ENCODE measurements around the gene AK9. TPM values are rescaled to one million over a fixed set of nuclear protein-coding genes. Genes with fewer than 3 reads are reported as not detected.

Gene AK9
- total RNA-seq, 4 donors from 2014 or later = 4.1 to 10.3 (median 6.4) TPM

DNA sequence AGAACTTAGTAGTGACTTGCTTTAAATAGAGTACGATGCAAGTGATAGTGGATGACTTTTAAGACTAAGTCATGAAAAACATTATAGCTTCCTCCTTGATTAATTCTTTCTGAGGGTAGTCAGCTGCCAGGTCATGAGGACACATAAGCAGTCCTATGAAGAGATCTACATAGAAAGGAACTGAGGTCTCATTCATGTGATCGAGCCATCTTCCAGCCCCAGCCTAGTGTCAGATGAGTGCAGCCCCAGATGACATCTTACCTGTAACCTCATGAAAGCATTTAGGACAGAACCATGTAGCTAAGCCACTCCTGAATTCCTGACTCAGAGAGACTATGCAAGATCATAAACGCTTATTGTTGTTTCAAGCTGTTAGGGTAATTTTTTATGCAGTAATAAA lies 67.7 kb downstream of the AK9 start:
- WGBS, 2 donors = 51 to 52% methylated on average over 3 of the region's 3 CpGs
- no peak for DNase-seq (ENCODE audit: low spot score in 2 of 2)
- no peak overlapping the region for H3K4me3 ChIP-seq (ENCODE audit: low read depth, poor library complexity, severe bottlenecking)
- TF ChIP-seq, protein P1, sequence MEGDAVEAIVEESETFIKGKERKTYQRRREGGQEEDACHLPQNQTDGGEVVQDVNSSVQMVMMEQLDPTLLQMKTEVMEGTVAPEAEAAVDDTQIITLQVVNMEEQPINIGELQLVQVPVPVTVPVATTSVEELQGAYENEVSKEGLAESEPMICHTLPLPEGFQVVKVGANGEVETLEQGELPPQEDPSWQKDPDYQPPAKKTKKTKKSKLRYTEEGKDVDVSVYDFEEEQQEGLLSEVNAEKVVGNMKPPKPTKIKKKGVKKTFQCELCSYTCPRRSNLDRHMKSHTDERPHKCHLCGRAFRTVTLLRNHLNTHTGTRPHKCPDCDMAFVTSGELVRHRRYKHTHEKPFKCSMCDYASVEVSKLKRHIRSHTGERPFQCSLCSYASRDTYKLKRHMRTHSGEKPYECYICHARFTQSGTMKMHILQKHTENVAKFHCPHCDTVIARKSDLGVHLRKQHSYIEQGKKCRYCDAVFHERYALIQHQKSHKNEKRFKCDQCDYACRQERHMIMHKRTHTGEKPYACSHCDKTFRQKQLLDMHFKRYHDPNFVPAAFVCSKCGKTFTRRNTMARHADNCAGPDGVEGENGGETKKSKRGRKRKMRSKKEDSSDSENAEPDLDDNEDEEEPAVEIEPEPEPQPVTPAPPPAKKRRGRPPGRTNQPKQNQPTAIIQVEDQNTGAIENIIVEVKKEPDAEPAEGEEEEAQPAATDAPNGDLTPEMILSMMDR (IDR thresholded peaks at IDR 0.05) = no peak
- TF ChIP-seq POLR2A (IDR thresholded peaks at IDR 0.05) = no peak
- intact Hi-C loops (cut with DNase I; ENCODE audit: low total_unique reads) = no loop called here

DNA sequence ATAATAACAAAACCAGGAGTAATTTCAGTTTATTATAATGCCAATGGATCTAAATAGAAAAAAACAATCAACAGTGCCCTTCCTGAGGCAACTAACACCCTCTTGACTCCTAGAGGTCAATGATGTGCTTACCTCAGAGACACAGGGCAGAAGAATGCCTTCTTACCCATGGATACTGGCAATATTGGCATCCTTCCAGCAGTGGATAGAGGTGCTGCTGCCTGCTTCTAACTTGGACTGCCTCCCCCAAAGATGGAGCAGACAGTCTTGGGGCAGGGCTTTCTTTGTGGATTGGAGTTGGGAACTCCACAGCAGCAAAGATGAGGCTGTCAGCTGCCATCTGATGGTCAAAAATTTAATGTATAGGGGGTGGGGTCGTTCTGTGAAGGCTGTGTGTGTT lies 78.7 kb downstream of the AK9 start:
- no peak for DNase-seq (ENCODE audit: low spot score in 2 of 2)
- intact Hi-C loops (cut with DNase I; ENCODE audit: low total_unique reads) = no loop called here
- 58 to 64% methylated on average over 1 of the region's 1 CpG for WGBS, 2 donors
- no peak overlapping the region for H3K4me3 ChIP-seq (ENCODE audit: low read depth, poor library complexity, severe bottlenecking)
- no peak for TF ChIP-seq POLR2A (IDR thresholded peaks at IDR 0.05)
- TF ChIP-seq, protein P1 (IDR thresholded peaks at IDR 0.05) = no peak

DNA sequence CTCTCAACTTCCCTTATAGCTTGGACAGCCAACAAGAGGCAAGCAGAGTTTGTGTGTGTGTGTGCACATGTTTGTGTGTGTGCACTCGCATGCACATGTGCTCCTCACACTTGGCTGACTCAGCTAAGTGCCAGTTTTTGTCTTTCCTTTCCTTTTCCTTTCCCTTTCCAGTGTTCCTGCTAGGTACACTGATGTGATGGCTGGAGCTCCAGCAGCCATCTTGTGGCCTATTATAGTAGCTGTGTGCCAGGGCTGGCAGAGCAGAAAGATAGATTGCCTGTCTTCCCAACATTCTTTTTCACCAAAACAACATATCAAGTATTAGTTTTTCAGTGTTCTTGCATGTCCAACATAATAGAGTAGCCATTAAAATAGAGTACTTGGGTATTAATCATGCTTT lies 79.5 kb downstream of the AK9 start:
- H3K4me3 ChIP-seq (ENCODE audit: low read depth, poor library complexity, severe bottlenecking) = no peak overlapping the region
- no peak for DNase-seq (ENCODE audit: low spot score in 2 of 2)
- 88 to 90% methylated on average over 1 of the region's 1 CpG for WGBS, 2 donors
- no peak for TF ChIP-seq POLR2A (IDR thresholded peaks at IDR 0.05)
- TF ChIP-seq, protein P1 (IDR thresholded peaks at IDR 0.05) = no peak
- intact Hi-C loops (cut with DNase I; ENCODE audit: low total_unique reads) = no loop called here

DNA sequence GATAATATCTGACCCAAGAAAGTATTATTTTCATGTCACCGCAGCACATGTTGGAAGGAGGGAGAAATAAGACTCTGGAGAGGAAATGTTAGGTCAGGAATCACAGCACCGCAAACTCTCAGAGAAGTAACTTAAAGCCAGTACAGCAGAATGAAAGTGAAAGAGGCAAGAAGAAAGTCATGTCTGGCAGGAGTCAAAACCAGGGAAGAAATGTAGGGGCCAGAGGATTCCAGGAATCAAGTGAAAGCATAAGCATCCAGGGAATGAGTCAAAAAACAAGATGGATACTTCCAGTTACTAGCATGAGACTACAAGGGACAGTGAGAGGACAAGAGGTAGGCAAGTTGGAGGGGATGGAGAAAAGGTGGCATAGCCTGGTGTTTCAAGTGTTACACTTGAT lies 80.4 kb downstream of the AK9 start:
- H3K4me3 ChIP-seq (ENCODE audit: low read depth, poor library complexity, severe bottlenecking) = no peak overlapping the region
- no peak for DNase-seq (ENCODE audit: low spot score in 2 of 2)
- intact Hi-C loops (cut with DNase I; ENCODE audit: low total_unique reads) = no loop called here
- WGBS, 2 donors = 64 to 78% methylated on average over 2 of the region's 2 CpGs
- no peak for TF ChIP-seq POLR2A (IDR thresholded peaks at IDR 0.05)

DNA sequence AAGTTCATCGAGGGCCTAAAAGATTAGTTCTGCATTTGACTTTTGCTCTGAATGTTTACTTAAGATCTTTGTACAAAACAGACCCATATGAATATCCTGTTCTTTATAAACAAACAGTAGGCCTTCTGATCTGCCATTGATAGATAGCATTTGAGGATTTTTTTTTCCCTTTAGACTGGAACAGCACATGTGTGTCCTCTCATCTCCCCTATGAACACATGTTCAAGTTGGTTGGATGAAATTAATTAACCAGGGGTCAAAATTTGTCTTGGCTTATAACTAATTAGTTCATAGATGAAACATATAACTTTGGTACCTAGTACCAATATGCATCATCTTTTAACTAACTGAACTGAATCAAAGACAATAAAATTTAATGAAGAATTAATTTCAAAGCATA lies 81.3 kb downstream of the AK9 start:
- TF ChIP-seq, protein P1 (IDR thresholded peaks at IDR 0.05) = no peak
- no peak for TF ChIP-seq POLR2A (IDR thresholded peaks at IDR 0.05)
- H3K4me3 ChIP-seq (ENCODE audit: low read depth, poor library complexity, severe bottlenecking) = no peak overlapping the region
- DNase-seq (ENCODE audit: low spot score in 2 of 2) = no peak
- intact Hi-C loops (cut with DNase I; ENCODE audit: low total_unique reads) = no loop called here
- WGBS, 2 donors = 90 to 91% methylated on average over 1 of the region's 1 CpG

DNA sequence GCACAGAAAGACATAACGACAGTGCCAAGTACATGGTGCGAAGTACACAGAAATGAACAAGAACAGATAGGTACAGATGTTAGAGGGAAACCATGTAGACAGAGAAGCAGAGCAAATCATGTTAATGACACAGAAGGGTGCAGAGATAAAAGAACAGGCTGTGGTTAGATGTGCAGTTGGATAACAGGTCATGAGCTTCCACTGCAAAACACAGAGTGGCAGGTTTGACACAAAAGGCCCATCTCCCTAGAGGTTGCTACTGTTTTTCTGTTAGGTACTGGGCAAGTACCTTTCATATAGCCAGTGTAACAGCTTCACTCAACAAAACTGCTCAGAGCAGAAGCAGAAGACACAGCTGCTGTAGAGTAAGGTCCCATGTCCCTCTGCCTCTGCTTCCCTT lies 84.6 kb downstream of the AK9 start:
- no peak overlapping the region for H3K4me3 ChIP-seq (ENCODE audit: low read depth, poor library complexity, severe bottlenecking)
- 92 to 99% methylated on average over 2 of the region's 2 CpGs for WGBS, 2 donors
- intact Hi-C loops (cut with DNase I; ENCODE audit: low total_unique reads) = no loop called here
- TF ChIP-seq, protein P1 (IDR thresholded peaks at IDR 0.05) = no peak
- TF ChIP-seq POLR2A (IDR thresholded peaks at IDR 0.05) = no peak
- DNase-seq (ENCODE audit: low spot score in 2 of 2) = no peak

Data from lower leg skin (tissue), 4 donors.